Lower lobe of right lung (tissue), 2 donors: ENCODE results near the gene CSNK1G2. TPM values are rescaled to one million over a fixed set of nuclear protein-coding genes. Genes with fewer than 3 reads are reported as not detected.

Experiments
- ATAC-seq, 2 donors: fragments of 200-7000 bp; cut with Tn5 transposase; one replicate each; pipeline ENCODE4 v1.9.1; 2020 to 2022; ENCODE audit warnings: mild to moderate bottlenecking in 2 of 2, moderate library complexity in 2 of 2
- DNase-seq: peaks from one replicate; pipeline ENCODE4 v3.0.0-alpha.2; 2020
- H3K27ac ChIP-seq: fragments of 200-600 bp; one replicate; pipeline ENCODE4 v1.8.0; 2022
- H3K27me3 ChIP-seq: fragments of 200-600 bp; one replicate; pipeline ENCODE4 v1.8.0; 2022; ENCODE audit warnings: low read depth
- H3K36me3 ChIP-seq: fragments of 200-600 bp; one replicate; pipeline ENCODE4 v1.8.0; 2022; ENCODE audit warnings: mild to moderate bottlenecking
- H3K4me1 ChIP-seq: fragments of 200-600 bp; one replicate; pipeline ENCODE4 v1.8.0; 2022
- H3K4me3 ChIP-seq: fragments of 200-600 bp; one replicate; pipeline ENCODE4 v1.8.0; 2022; ENCODE audit warnings: mild to moderate bottlenecking
- H3K9me3 ChIP-seq: fragments of 200-600 bp; one replicate; pipeline ENCODE4 v1.8.0; 2022
- CTCF ChIP-seq: fragments of 200-600 bp; IDR thresholded peaks from one replicate; pipeline ENCODE4 v1.8.0; 2022; ENCODE audit warnings: antibody characterized with exemption, mild to moderate bottlenecking
- intact Hi-C: fragments of 100-400 bp; cut with DNase I; formaldehyde crosslinking; loops from one replicate; pipeline ENCODE4 v1.11.0; 2022
- total RNA-seq: library from RNA; stranded (reverse); fragmentation: NEBNext Ultra II Directional; extraction: Animal tissue kit (Norgen Biotek cat#: 25700); gene quantifications from one replicate; pipeline ENCODE4 v1.2.1, GENCODE V29; 2021
- donor health status: DM: no; HTN: yes; CAD: no; lungs with severe emphysema.

The CSNK1G2 gene
- total RNA-seq, 1 donor from 2014 or later = 55.4 TPM

DNA sequence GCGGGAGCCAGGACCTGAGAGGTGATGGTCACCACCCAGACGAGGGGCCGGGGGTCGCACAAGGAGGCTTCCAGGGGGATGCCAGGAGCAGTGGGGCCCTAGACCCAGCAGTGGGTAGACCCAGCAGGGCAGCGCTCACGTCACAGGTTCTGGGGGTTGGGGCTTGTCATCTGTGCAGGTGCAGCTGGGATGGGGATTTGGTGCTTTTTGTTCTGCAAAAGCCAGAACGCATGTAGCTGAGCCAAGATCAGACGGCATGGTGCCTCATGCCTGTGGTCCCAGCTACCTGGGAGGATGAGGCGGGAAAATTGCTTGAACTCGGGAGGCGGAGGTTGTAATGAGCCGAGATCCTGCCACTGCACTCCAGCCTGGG is 15.1 kb downstream of the CSNK1G2 start:
- no peak for TF ChIP-seq CTCF
- Histone ChIP-seq H3K27ac (no peak overlapping the region), H3K4me3 (no peak overlapping the region), H3K4me1 (no peaks in the 10 kb centered on the region), H3K36me3 (peaks cover 11% of the 10 kb centered on the region), H3K9me3 (no peaks in the 10 kb centered on the region), H3K27me3 (no peaks in the 10 kb centered on the region)
- ATAC-seq = no peak
- intact Hi-C loops = no loop called here
- DNase-seq = no peak

DNA sequence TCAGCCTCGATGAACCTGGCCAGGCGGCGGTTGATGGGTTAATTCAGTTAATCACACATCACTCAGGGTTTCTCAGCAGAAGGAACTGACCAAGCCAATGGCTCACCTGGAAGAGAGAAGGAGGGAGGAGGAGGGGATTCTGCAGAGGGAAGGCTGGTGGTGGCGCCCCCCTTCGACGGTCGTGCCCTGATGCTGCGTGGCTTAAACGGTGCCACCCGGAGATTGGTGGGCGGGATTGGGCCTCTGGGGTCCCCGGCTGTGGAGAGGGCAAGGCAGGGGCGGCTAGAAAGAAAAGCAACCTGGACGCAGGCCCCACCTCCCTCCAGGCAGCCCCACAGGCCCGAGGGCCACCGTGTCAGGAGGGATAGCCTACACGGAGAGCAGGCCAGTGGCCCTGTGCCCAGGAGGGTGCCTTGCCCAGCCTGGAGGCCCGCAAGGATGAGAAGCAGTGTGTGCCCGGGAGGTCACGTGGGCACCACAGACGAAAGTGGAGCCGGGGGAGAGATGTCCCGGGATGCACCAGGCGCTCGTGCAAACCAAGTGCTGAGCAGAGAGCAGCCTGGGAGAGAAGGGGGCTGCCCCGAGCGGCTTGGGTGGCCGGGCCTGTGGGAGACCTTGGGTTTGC is 16.0 kb downstream of the CSNK1G2 start:
- H3K27ac ChIP-seq = no peak overlapping the region
- no peaks in the 10 kb centered on the region for H3K9me3 ChIP-seq
- intact Hi-C loops = no loop called here
- no peak for TF ChIP-seq CTCF
- peaks cover 11% of the 10 kb centered on the region for H3K36me3 ChIP-seq
- ATAC-seq = no peak
- no peaks in the 10 kb centered on the region for H3K27me3 ChIP-seq
- no peak for DNase-seq
- H3K4me3 ChIP-seq = no peak overlapping the region
- no peaks in the 10 kb centered on the region for H3K4me1 ChIP-seq

- Histone ChIP-seq H3K27me3 (no peaks in the 10 kb centered on the region), H3K4me1 (no peaks in the 10 kb centered on the region), H3K27ac (no peak overlapping the region), H3K36me3 (peaks cover 6% of the 10 kb centered on the region), H3K9me3 (no peaks in the 10 kb centered on the region), H3K4me3 (no peak overlapping the region)
- intact Hi-C loops = no loop called here
- TF ChIP-seq CTCF = no peak
- DNase-seq = no peak
- ATAC-seq = no peak
Observed at GRCh38 chr19:1957562-1958248, 16.7 kb downstream of the CSNK1G2 start.

DNA sequence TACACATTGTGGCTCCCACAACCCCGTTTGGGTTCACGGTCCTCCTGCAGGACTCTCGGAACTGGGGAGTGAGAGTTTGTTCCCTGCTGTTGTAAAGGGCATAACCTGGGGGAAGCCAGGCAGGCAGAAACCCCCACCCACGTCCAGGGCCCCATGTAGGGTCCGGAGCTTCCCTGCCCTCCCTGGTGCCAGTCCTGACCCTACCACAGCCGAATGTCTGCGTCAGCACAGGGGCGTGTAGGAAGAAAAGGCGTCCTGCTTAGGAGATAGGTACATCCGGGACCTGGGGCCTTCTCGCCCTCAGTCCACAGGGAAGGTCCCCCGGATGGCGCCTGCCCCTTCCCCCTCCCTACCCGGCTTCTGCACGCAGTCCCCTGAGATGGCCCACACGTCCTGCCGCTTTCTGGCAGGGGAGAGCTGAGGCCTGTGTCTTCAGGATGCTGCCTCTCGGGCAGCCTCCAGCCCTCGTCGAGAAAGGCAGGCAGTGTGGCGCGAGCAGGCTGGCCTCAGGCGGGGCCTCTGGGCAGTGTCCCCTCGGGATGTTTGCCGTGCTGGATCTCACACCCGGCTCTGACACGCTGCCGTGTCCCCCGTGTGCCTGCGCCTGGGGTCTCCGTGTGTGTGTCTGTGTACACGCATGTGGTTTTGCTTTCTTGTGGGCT is 19.1 kb downstream of the CSNK1G2 start:
- ATAC-seq = no peak
- Histone ChIP-seq H3K36me3 (peaks cover 10% of the 10 kb centered on the region), H3K4me3 (no peak overlapping the region), H3K9me3 (no peaks in the 10 kb centered on the region), H3K4me1 (no peaks in the 10 kb centered on the region), H3K27me3 (no peaks in the 10 kb centered on the region), H3K27ac (no peak overlapping the region)
- DNase-seq = no peak
- no peak for TF ChIP-seq CTCF
- intact Hi-C loops = no loop called here

DNA sequence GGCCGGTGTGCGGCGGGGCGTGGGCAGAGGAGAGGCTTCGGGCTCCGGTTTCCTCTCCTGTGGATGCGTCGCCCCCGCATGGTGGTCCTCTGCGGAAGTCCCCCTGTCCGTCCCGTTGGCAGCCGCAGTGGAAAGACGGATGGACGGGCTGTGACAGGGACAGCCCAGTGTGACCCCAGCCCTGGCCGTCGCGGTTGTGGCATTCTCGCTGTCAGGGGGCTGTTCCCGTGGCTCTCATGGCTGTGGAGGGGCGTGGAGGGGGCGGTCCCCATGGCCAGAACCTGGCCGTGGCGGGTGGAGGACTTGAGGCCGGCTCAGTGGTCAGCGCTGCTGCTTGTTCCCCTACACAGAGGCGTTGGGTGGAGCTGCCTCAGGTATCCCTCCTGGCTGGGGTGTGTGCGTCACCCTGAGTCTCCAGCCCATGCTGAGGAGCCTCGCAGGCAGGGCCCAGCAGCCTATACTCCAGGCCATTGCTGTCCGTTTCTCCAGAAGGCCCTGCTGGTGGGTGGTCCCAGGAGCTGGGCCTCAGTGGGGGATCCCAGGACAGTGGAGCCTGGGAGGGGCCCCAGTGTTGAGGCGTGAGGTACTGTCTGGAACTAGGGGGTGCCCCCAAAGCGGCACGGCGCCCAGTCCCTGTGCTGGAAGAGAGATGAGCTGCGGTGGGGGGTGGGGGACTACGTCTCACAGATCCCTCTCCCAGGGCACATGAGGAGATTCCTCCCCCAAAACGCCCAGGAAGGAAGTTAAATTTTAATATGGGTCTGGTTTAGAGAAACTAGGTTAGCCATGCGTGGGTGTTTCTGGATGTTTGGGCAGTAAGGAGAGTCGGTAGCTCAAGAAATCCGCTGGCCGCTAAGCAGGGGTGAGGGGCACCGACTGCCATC is 20.3 kb downstream of the CSNK1G2 start:
- no peak overlapping the region for H3K4me3 ChIP-seq
- H3K27ac ChIP-seq = no peak overlapping the region
- intact Hi-C loops = no loop called here
- TF ChIP-seq CTCF = no peak
- DNase-seq (no peak), ATAC-seq (peak in 1 of 2 donors; percentile 7)
- no peaks in the 10 kb centered on the region for H3K9me3 ChIP-seq
- H3K4me1 ChIP-seq = no peaks in the 10 kb centered on the region
- H3K27me3 ChIP-seq = no peaks in the 10 kb centered on the region
- peaks cover 10% of the 10 kb centered on the region for H3K36me3 ChIP-seq
